Vagina (tissue), 2 donors: ENCODE data around the gene CACNG7. TPM values are rescaled to one million over a fixed set of nuclear protein-coding genes. Genes with fewer than 3 reads are reported as not detected.
"Not testable (repeated sequence)": the region's sequence is repeated elsewhere in the genome, so short reads cannot be mapped to it uniquely, and the experiment has no call there.

Experiments
- DNase-seq, 2 donors: peaks; one replicate each; pipeline ENCODE4 v3.0.0-alpha.2; 2017; ENCODE audit errors: extremely low spot score in 2 of 2
- H3K27ac ChIP-seq: fragments of 200-600 bp; sonication (generic); one replicate; pipeline ENCODE4 v1.5.1; 2019
- H3K27me3 ChIP-seq: fragments of 200-600 bp; sonication (generic); one replicate; pipeline ENCODE4 v1.5.1; 2019
- H3K36me3 ChIP-seq, 2 donors: fragments of 200-600 bp; sonication (generic); one replicate each; pipeline ENCODE4 v1.5.1; 2017 to 2019
- H3K4me1 ChIP-seq: fragments of 200-600 bp; sonication (generic); one replicate; pipeline ENCODE4 v1.5.1; 2019
- H3K4me3 ChIP-seq, 2 donors: fragments of 200-600 bp; sonication (generic); 1 replicate in 1 of 2; 2 replicates in 1 of 2; pipeline ENCODE4 v1.5.1; 2016 to 2019
- H3K9me3 ChIP-seq: fragments of 200-600 bp; sonication (generic); one replicate; pipeline ENCODE4 v1.5.1; 2019
- CTCF ChIP-seq, 3 experiments: fragments of 450-650 bp in 2 of 3; fragments of 200-600 bp in 1 of 3; sonication (generic) in 1 of 3; IDR thresholded peaks; one replicate each; pipeline ENCODE4 v1.5.1; 2017 to 2019; ENCODE audit warnings: antibody characterized with exemption in 3 of 3, mild to moderate bottlenecking in 2 of 3, moderate library complexity in 2 of 3
- POLR2A ChIP-seq, 2 donors: fragments of 450-650 bp; IDR thresholded peaks; one replicate each; pipeline ENCODE4 v1.6.1; 2017; ENCODE audit warnings: antibody characterized with exemption in 2 of 2, mild to moderate bottlenecking in 2 of 2, moderate library complexity in 2 of 2
- POLR2AphosphoS5 ChIP-seq, 2 donors: sonication (generic); formaldehyde crosslinking; IDR thresholded peaks; one replicate each; pipeline ENCODE4 v1.9.0; 2017; ENCODE audit warnings: antibody characterized with exemption in 2 of 2, mild to moderate bottlenecking in 2 of 2, low read depth in 1 of 2; ENCODE audit not compliant: insufficient read depth in 1 of 2
- intact Hi-C: fragments of 100-400 bp; cut with DNase I; formaldehyde crosslinking; loops from one replicate; pipeline ENCODE4 v1.15.1; 2023
- total RNA-seq: library from RNA; depleted of rRNA; stranded (reverse); fragments of >200 nt; gene quantifications from one replicate; pipeline ENCODE4 v1.2.3, GENCODE V29; 2016

CACNG7 gene
- total RNA-seq, 1 donor from 2014 or later: not detected

- Histone ChIP-seq H3K27me3 (peaks cover 7% of the 10 kb centered on the region), H3K9me3 (no peaks in the 10 kb centered on the region), H3K4me3 (no peak overlapping the region), H3K4me1 (no peaks in the 10 kb centered on the region), H3K36me3 (no peaks in the 10 kb centered on the region), H3K27ac (no peak overlapping the region)
- intact Hi-C loops: no loop called here
- no peak for DNase-seq
- TF ChIP-seq POLR2A (IDR thresholded peaks at IDR 0.05) (no peak), POLR2AphosphoS5 (IDR thresholded peaks at IDR 0.05; ENCODE audit: insufficient read depth in 1 of 2, low read depth in 1 of 2) (no peak), CTCF (IDR thresholded peaks at IDR 0.05) (no peak)
Observed at GRCh38 chr19:53944416-53944815, 35.3 kb downstream of the CACNG7 start.

GRCh38 chr19:53944933-53945332 is 35.9 kb downstream of the CACNG7 start:
- Histone ChIP-seq H3K9me3 (no peaks in the 10 kb centered on the region), H3K27ac (no peak overlapping the region), H3K36me3 (no peaks in the 10 kb centered on the region), H3K4me1 (no peaks in the 10 kb centered on the region), H3K4me3 (no peak overlapping the region), H3K27me3 (peaks cover 7% of the 10 kb centered on the region)
- TF ChIP-seq CTCF (IDR thresholded peaks at IDR 0.05) (no peak), POLR2AphosphoS5 (IDR thresholded peaks at IDR 0.05; ENCODE audit: insufficient read depth in 1 of 2, low read depth in 1 of 2) (no peak), POLR2A (IDR thresholded peaks at IDR 0.05) (no peak)
- intact Hi-C loops: no loop called here
- DNase-seq: no peak

- no peaks in the 10 kb centered on the region for H3K4me1 ChIP-seq
- peaks cover 7% of the 10 kb centered on the region for H3K27me3 ChIP-seq
- intact Hi-C loops: no loop called here
- DNase-seq: no peak
- TF ChIP-seq POLR2AphosphoS5 (IDR thresholded peaks at IDR 0.05; ENCODE audit: insufficient read depth in 1 of 2, low read depth in 1 of 2) (no peak), CTCF (IDR thresholded peaks at IDR 0.05) (no peak), POLR2A (IDR thresholded peaks at IDR 0.05) (no peak)
- no peaks in the 10 kb centered on the region for H3K36me3 ChIP-seq
- H3K9me3 ChIP-seq: no peaks in the 10 kb centered on the region
- no peak overlapping the region for H3K4me3 ChIP-seq
- no peak overlapping the region for H3K27ac ChIP-seq
Observed at GRCh38 chr19:53945441-53945840, 36.4 kb downstream of the CACNG7 start.

- no peak overlapping the region for H3K27ac ChIP-seq
- no peak for DNase-seq
- H3K27me3 ChIP-seq: peaks cover 7% of the 10 kb centered on the region
- no peaks in the 10 kb centered on the region for H3K4me1 ChIP-seq
- TF ChIP-seq POLR2A (IDR thresholded peaks at IDR 0.05) (no peak), POLR2AphosphoS5 (IDR thresholded peaks at IDR 0.05; ENCODE audit: insufficient read depth in 1 of 2, low read depth in 1 of 2) (no peak), CTCF (IDR thresholded peaks at IDR 0.05) (no peak)
- no peaks in the 10 kb centered on the region for H3K36me3 ChIP-seq
- H3K9me3 ChIP-seq: no peaks in the 10 kb centered on the region
- intact Hi-C loops: no loop called here
- no peak overlapping the region for H3K4me3 ChIP-seq
Observed at GRCh38 chr19:53945998-53946397, 36.9 kb downstream of the CACNG7 start.

- H3K27me3 ChIP-seq: peaks cover 5% of the 10 kb centered on the region
- no peak overlapping the region for H3K4me3 ChIP-seq
- H3K4me1 ChIP-seq: no peaks in the 10 kb centered on the region
- intact Hi-C loops: no loop called here
- no peak overlapping the region for H3K27ac ChIP-seq
- DNase-seq: no peak
- H3K36me3 ChIP-seq: no peaks in the 10 kb centered on the region
- H3K9me3 ChIP-seq: no peaks in the 10 kb centered on the region
- TF ChIP-seq POLR2AphosphoS5 (IDR thresholded peaks at IDR 0.05; ENCODE audit: insufficient read depth in 1 of 2, low read depth in 1 of 2): no peak
- TF ChIP-seq CTCF (IDR thresholded peaks at IDR 0.05): no peak
Observed at GRCh38 chr19:53947624-53948023, 38.5 kb downstream of the CACNG7 start.

GRCh38 chr19:53948611-53949010 is 39.5 kb downstream of the CACNG7 start:
- H3K9me3 ChIP-seq, H3K4me3 ChIP-seq, H3K27me3 ChIP-seq, H3K4me1 ChIP-seq, intact Hi-C loops, H3K27ac ChIP-seq, H3K36me3 ChIP-seq, DNase-seq: not testable (repeated sequence)
